C4-2B (cell line): Measurements from ENCODE around the gene OPN4.

Source experiments
- H3K27ac ChIP-seq: fragments of 450-650 bp; 2 replicates; pipeline ENCODE4 v1.5.1; 2017
- ZFX ChIP-seq: fragments of 450-650 bp; IDR thresholded peaks from 2 replicates; pipeline ENCODE4 v1.6.1; 2017
- TF ChIP-seq, protein P1 (sequence below): fragments of 450-650 bp; conservative IDR thresholded peaks from 2 replicates; pipeline ENCODE4 v1.5.1; 2017; ENCODE audit warnings: mild to moderate bottlenecking

Gene OPN4

DNA sequence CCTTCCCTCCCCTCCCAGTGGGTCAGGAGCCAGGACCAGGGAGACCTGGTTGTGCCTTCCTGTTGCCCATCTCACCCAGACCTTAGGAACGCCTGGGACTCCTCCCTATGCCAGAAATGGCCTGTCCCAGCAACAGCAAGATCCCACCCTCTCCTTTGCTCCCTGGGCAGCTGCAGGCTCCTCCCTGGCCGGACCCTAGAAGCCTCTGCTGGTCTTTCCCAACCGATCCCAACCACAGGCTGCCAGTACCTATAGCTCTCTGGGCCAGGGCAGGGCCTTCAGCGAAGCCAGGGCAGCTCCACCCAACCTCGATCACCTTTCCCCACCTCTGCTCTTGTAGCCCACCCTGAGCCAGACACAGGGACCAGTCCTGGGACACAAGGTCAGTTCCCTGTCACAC lies 35.9 kb downstream of the OPN4 start:
- no peak overlapping the region for H3K27ac ChIP-seq
- no peak for TF ChIP-seq ZFX
- TF ChIP-seq, protein P1, sequence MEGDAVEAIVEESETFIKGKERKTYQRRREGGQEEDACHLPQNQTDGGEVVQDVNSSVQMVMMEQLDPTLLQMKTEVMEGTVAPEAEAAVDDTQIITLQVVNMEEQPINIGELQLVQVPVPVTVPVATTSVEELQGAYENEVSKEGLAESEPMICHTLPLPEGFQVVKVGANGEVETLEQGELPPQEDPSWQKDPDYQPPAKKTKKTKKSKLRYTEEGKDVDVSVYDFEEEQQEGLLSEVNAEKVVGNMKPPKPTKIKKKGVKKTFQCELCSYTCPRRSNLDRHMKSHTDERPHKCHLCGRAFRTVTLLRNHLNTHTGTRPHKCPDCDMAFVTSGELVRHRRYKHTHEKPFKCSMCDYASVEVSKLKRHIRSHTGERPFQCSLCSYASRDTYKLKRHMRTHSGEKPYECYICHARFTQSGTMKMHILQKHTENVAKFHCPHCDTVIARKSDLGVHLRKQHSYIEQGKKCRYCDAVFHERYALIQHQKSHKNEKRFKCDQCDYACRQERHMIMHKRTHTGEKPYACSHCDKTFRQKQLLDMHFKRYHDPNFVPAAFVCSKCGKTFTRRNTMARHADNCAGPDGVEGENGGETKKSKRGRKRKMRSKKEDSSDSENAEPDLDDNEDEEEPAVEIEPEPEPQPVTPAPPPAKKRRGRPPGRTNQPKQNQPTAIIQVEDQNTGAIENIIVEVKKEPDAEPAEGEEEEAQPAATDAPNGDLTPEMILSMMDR, result no peak

GRCh38 chr10:86690657-86691084 lies 36.3 kb downstream of the OPN4 start:
- no peak overlapping the region for H3K27ac ChIP-seq
- TF ChIP-seq, protein P1, result no peak
- TF ChIP-seq ZFX, result no peak

- no peak overlapping the region for H3K27ac ChIP-seq
Observed at GRCh38 chr10:86691333-86692022, 37.1 kb downstream of the OPN4 start.

DNA sequence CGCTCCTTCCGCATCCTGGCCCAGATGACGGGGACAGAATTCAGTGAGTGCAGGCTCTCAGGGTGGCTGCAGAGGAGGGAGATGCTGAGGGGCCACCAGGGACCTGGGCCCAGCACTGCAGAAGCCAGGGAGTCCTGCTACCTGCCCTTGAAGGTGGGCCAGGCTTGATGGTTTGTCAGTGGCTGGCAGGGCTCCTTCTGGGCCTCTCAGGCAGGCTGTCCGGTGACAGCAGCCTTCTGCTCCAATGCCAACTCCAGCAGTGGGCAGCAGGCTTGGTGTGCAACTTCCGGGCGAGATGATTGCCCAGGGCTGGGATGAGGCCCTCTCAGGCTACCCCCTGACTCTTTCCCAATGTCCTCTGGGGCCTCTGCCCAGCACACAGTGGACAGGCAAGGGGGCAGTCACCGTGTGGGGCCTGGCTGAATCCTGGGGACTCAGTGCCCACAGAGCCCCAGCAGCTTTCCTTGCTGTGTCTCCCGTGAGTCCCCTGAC lies 37.7 kb downstream of the OPN4 start:
- no peak for TF ChIP-seq ZFX
- TF ChIP-seq, protein P1, result no peak
- no peak overlapping the region for H3K27ac ChIP-seq

More at GRCh38 chr10:86691333-86692022, 37.1 kb downstream of the OPN4 start:
- TF ChIP-seq, protein P1, result no peak
- no peak for TF ChIP-seq ZFX

- TF ChIP-seq ZFX, result no peak
- TF ChIP-seq, protein P1, result no peak
- no peak overlapping the region for H3K27ac ChIP-seq
Observed at GRCh38 chr10:86692664-86693063, 38.3 kb downstream of the OPN4 start.

DNA sequence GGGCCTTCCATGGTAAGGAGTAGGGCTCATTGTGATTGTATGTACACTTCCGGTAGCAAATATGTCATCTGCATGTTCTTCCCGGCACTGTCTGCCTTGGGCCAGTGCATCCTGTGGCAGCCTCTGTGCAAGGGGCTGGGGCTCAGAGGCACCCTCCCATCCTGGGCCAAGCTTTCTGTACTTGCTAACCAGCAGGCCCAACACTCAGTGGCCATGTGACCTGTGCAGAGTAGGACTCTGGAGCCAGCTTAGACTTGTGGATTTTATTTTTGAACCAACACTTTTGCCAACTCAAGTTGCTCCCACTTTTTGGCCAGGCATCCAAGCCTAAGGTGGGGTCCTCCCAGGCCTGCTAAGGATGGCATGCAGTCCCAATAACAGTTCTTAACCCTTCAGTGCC lies 38.9 kb downstream of the OPN4 start:
- H3K27ac ChIP-seq, result no peak overlapping the region
- TF ChIP-seq, protein P1, result no peak
- TF ChIP-seq ZFX, result no peak

GRCh38 chr10:86693721-86694369 lies 39.5 kb downstream of the OPN4 start:
- TF ChIP-seq, protein P1, result peak; percentile 54
- TF ChIP-seq ZFX, result no peak
- H3K27ac ChIP-seq, result no peak overlapping the region
